SK-N-DZ (cell line): Measurements from ENCODE around the gene POLR3F. TPM values are rescaled to one million over a fixed set of nuclear protein-coding genes. Genes with fewer than 3 reads are reported as not detected.
"Not testable (repeated sequence)": the region's sequence is repeated elsewhere in the genome, so short reads cannot be mapped to it uniquely, and the experiment has no call there.

Experiments used
- DNase-seq: peaks from one replicate; pipeline ENCODE4 v3.0.0-alpha.2; 2015; ENCODE audit warnings: low spot score
- polyA plus RNA-seq, 2 experiments: library from polyadenylated mRNA; depleted of rRNA; stranded (reverse); fragments of >200 nt; gene quantifications; 2 replicates each; pipeline ENCODE4 v1.2.3, GENCODE V29; 2014

Gene POLR3F
- polyA plus RNA-seq (2014; cell fraction: cytosol; rRNA removed): 20.3 and 20.9 TPM in 2 replicates
- 19.7 and 20.1 TPM in 2 replicates for polyA plus RNA-seq (2014; cell fraction: nucleus; rRNA removed)

GRCh38 chr20:18466894-18467730, at the start of gene POLR3F, which contains the start of gene DZANK1:
Gene POLR3F, plus strand, starts transcription at chr20:18467390. Its CDS starts 117 bp downstream, at chr20:18467507.
Gene DZANK1, minus strand, starts transcription at chr20:18467030. Its CDS starts 1,672 bp downstream, at chr20:18465358.
- peak; percentile 98 for DNase-seq

- DNase-seq: no peak
These were observed 45.6 kb upstream of the POLR3F start for GRCh38 chr20:18421608-18422007.

- DNase-seq: no peak
These were observed 40.0 kb upstream of the POLR3F start for GRCh38 chr20:18427214-18427613.

- no peak for DNase-seq
These were observed 38.6 kb upstream of the POLR3F start for GRCh38 chr20:18428490-18429173.

GRCh38 chr20:18430172-18430826, 36.9 kb upstream of the POLR3F start:
- DNase-seq: no peak

GRCh38 chr20:18431206-18431605, 36.0 kb upstream of the POLR3F start:
- DNase-seq: peak; percentile 8

- no peak for DNase-seq
These were observed 30.3 kb upstream of the POLR3F start for GRCh38 chr20:18436847-18437246.

GRCh38 chr20:18440403-18440802, 26.8 kb upstream of the POLR3F start:
- no peak for DNase-seq

- peak; percentile 10 for DNase-seq
These were observed 23.3 kb upstream of the POLR3F start for GRCh38 chr20:18443886-18444285.

- no peak for DNase-seq
These were observed 10.6 kb upstream of the POLR3F start for GRCh38 chr20:18456600-18456999.

GRCh38 chr20:18465536-18466200, 1.5 kb upstream of the POLR3F start:
- no peak for DNase-seq

- DNase-seq: no peak
These were observed 656 bp upstream of the POLR3F start for GRCh38 chr20:18466574-18466893.

GRCh38 chr20:18477218-18477617, 10.0 kb downstream of the POLR3F start:
- no peak for DNase-seq

GRCh38 chr20:18477821-18478220, 10.6 kb downstream of the POLR3F start:
- DNase-seq: no peak

- no peak for DNase-seq
These were observed 14.4 kb downstream of the POLR3F start for GRCh38 chr20:18481596-18481995.

GRCh38 chr20:18488301-18488700, 21.1 kb downstream of the POLR3F start:
- no peak for DNase-seq

- no peak for DNase-seq
These were observed 28.9 kb downstream of the POLR3F start for GRCh38 chr20:18496042-18496441.

GRCh38 chr20:18496740-18497592, 29.8 kb downstream of the POLR3F start, which contains the start of gene RBBP9:
Gene RBBP9, minus strand, starts transcription at chr20:18497225. Its CDS starts 58 bp downstream, at chr20:18497167.
- DNase-seq: peak; percentile 86

- no peak for DNase-seq
These were observed 30.4 kb downstream of the POLR3F start for GRCh38 chr20:18497603-18498002.

- DNase-seq: not testable (repeated sequence)
These were observed 34.5 kb downstream of the POLR3F start for GRCh38 chr20:18501672-18502071.
